GM23248 (cell line): ENCODE data around the gene TRIP12. TPM values are rescaled to one million over a fixed set of nuclear protein-coding genes. Genes with fewer than 3 reads are reported as not detected.
A peak's percentile ranks its signal among the peaks of the same experiment; 100 is the strongest.

Experiments used
- DNase-seq: peaks from one replicate; pipeline ENCODE4 v3.0.0-alpha.2; 2015
- H2AFZ ChIP-seq: fragments of 200-600 bp; sonication (generic); 2 replicates; pipeline ENCODE4 v1.6.1; 2016; ENCODE audit warnings: antibody characterized with exemption
- H3F3A ChIP-seq: fragments of 200-600 bp; sonication (generic); 2 replicates; pipeline ENCODE4 v1.6.1; 2016; ENCODE audit warnings: mild to moderate bottlenecking, antibody characterized with exemption, mixed run types; ENCODE audit not compliant: insufficient read depth
- H3K27ac ChIP-seq: fragments of 200-600 bp; sonication (generic); 2 replicates; pipeline ENCODE4 v1.5.1; 2016; ENCODE audit warnings: mild to moderate bottlenecking
- H3K27me3 ChIP-seq: fragments of 200-600 bp; sonication (generic); replicated peaks from 2 replicates; pipeline ENCODE4 v1.6.1; 2016; ENCODE audit warnings: mild to moderate bottlenecking; ENCODE audit not compliant: insufficient read depth
- H3K36me3 ChIP-seq: fragments of 200-600 bp; sonication (generic); 2 replicates; pipeline ENCODE4 v1.6.1; 2016; ENCODE audit warnings: low read depth, mild to moderate bottlenecking
- H3K4me1 ChIP-seq: fragments of 200-600 bp; sonication (generic); 2 replicates; pipeline ENCODE4 v1.6.1; 2016; ENCODE audit warnings: mild to moderate bottlenecking; ENCODE audit not compliant: insufficient read depth
- H3K4me2 ChIP-seq: fragments of 200-600 bp; sonication (generic); one replicate; pipeline ENCODE4 v1.6.1; 2016; ENCODE audit warnings: mild to moderate bottlenecking; ENCODE audit not compliant: unreplicated experiment
- H3K4me3 ChIP-seq: fragments of 200-600 bp; sonication (generic); 2 replicates; pipeline ENCODE4 v1.5.1; 2016; ENCODE audit warnings: mild to moderate bottlenecking
- H3K79me2 ChIP-seq: fragments of 200-600 bp; sonication (generic); 2 replicates; pipeline ENCODE4 v1.6.1; 2016; ENCODE audit warnings: mild to moderate bottlenecking; ENCODE audit not compliant: insufficient read depth
- H3K9ac ChIP-seq: fragments of 200-600 bp; sonication (generic); 2 replicates; pipeline ENCODE4 v1.6.1; 2016; ENCODE audit warnings: mild to moderate bottlenecking
- H3K9me2 ChIP-seq: fragments of 200-600 bp; sonication (generic); 2 replicates; pipeline ENCODE4 v1.6.1; 2016; ENCODE audit warnings: mixed run types, mild to moderate bottlenecking, moderate library complexity; ENCODE audit not compliant: insufficient read depth
- H3K9me3 ChIP-seq: fragments of 200-600 bp; sonication (generic); one replicate; pipeline ENCODE4 v1.6.1; 2017; ENCODE audit warnings: low read depth
- H4K20me1 ChIP-seq: fragments of 200-600 bp; sonication (generic); 2 replicates; pipeline ENCODE4 v1.6.0; 2016; ENCODE audit not compliant: insufficient read depth
- EZH2 ChIP-seq: fragments of 200-600 bp; sonication (generic); IDR thresholded peaks from 2 replicates; pipeline ENCODE4 v1.6.1; 2018; ENCODE audit warnings: antibody characterized with exemption, mild to moderate bottlenecking; ENCODE audit not compliant: insufficient read depth, poor library complexity, severe bottlenecking
- EZH2phosphoT487 ChIP-seq: fragments of 200-600 bp; sonication (generic); IDR thresholded peaks from 2 replicates; pipeline ENCODE4 v1.6.1; 2018; ENCODE audit warnings: antibody characterized with exemption, moderate library complexity, mild to moderate bottlenecking, low read depth; ENCODE audit not compliant: insufficient read depth
- WGBS, 2 experiments: methylation state at CpG; one replicate each; pipeline ENCODE4 v1.1.6; 2015 to 2017; ENCODE audit warnings: low lambda C conversion rate in 2 of 2, low coverage in 1 of 2; ENCODE audit errors: missing lambda C conversion rate in 2 of 2; 5-methylcytosine and 5-hydroxymethylcytosine counted together
- in situ Hi-C: fragments of 300-500 bp; cut with MboI; formaldehyde crosslinking; loops from 2 replicates; pipeline ENCODE4 v1.15.0; 2020
- polyA plus RNA-seq: library from polyadenylated mRNA; unstranded; fragments of >200 nt; fragmentation: Nextera tagmentation; extraction: Ambion mirVana; gene quantifications from 2 replicates; pipeline ENCODE4 v1.2.1, GENCODE V29; 2016
- total RNA-seq: library from RNA; depleted of rRNA; stranded (reverse); fragments of >200 nt; shearing (Covaris generic); gene quantifications from 2 replicates; pipeline ENCODE4 v1.2.3, GENCODE V29; 2014

TRIP12 gene
- total and polyA plus RNA-seq, 2 experiments from 2014 or later = 52.2 to 124 TPM

- H3F3A ChIP-seq = peaks cover 46% of the 10 kb centered on the region
- no peaks in the 10 kb centered on the region for H3K27me3 ChIP-seq
- H3K4me3 ChIP-seq = no peak overlapping the region
- DNase-seq = peak; percentile 36
- no peak overlapping the region for H2AFZ ChIP-seq
- H3K27ac ChIP-seq = peak overlapping the region; percentile 47
- peaks cover 29% of the 10 kb centered on the region for H3K79me2 ChIP-seq
- H3K4me1 ChIP-seq = peaks cover 17% of the 10 kb centered on the region
- H3K9me2 ChIP-seq = no peaks in the 10 kb centered on the region
- H3K4me2 ChIP-seq = no peak overlapping the region
- peaks cover 48% of the 10 kb centered on the region for H3K36me3 ChIP-seq
- TF ChIP-seq EZH2 (no peak), EZH2phosphoT487 (no peak)
- H3K9me3 ChIP-seq = no peaks in the 10 kb centered on the region
- 62 to 70% methylated on average over 2 of the region's 2 CpGs for WGBS, 2 experiments
- no peaks in the 10 kb centered on the region for H4K20me1 ChIP-seq
- in situ Hi-C loops = no loop called here
- H3K9ac ChIP-seq = no peak overlapping the region; the same call in 1 of the 2 replicates
Measured at GRCh38 chr2:229784791-229785190, 137.0 kb downstream of the TRIP12 start.

GRCh38 chr2:229783108-229783721 is 138.6 kb downstream of the TRIP12 start:
- peaks cover 40% of the 10 kb centered on the region; the same call in 1 of the 2 replicates for H3K36me3 ChIP-seq
- WGBS, 2 experiments = 98 to 99% methylated on average over 5 of the region's 5 CpGs

GRCh38 chr2:229780856-229781773 is 140.7 kb downstream of the TRIP12 start:
- Histone ChIP-seq H3K36me3 (peaks cover 48% of the 10 kb centered on the region), H3K9me2 (no peaks in the 10 kb centered on the region)

More at GRCh38 chr2:229783108-229783721, 138.6 kb downstream of the TRIP12 start:
- Histone ChIP-seq H3K9me3 (no peaks in the 10 kb centered on the region), H3K4me1 (peaks cover 17% of the 10 kb centered on the region), H3F3A (peaks cover 39% of the 10 kb centered on the region), H3K9ac (no peak overlapping the region), H3K9me2 (no peaks in the 10 kb centered on the region), H3K4me2 (no peak overlapping the region), H3K27me3 (no peaks in the 10 kb centered on the region), H2AFZ (no peak overlapping the region), H4K20me1 (no peaks in the 10 kb centered on the region), H3K79me2 (peaks cover 37% of the 10 kb centered on the region), H3K4me3 (no peak overlapping the region), H3K27ac (no peak overlapping the region)
- TF ChIP-seq EZH2phosphoT487 (no peak), EZH2 (no peak)
- no peak for DNase-seq
- in situ Hi-C loops = no loop called here

GRCh38 chr2:229779650-229780049 is 142.2 kb downstream of the TRIP12 start:
- H3K4me1 ChIP-seq = peaks cover 20% of the 10 kb centered on the region
- no peak overlapping the region for H3K4me2 ChIP-seq
- H3K9ac ChIP-seq = no peak overlapping the region
- WGBS, 2 experiments = 78 to 81% methylated on average over 3 of the region's 3 CpGs
- no peak for DNase-seq
- in situ Hi-C loops = no loop called here
- H3K79me2 ChIP-seq = peaks cover 47% of the 10 kb centered on the region
- H3K27ac ChIP-seq = no peak overlapping the region
- H3K36me3 ChIP-seq = peaks cover 49% of the 10 kb centered on the region
- no peaks in the 10 kb centered on the region for H3K9me3 ChIP-seq
- H2AFZ ChIP-seq = no peak overlapping the region
- H3F3A ChIP-seq = peaks cover 15% of the 10 kb centered on the region
- no peak overlapping the region for H3K4me3 ChIP-seq
- H3K9me2 ChIP-seq = no peaks in the 10 kb centered on the region
- no peaks in the 10 kb centered on the region for H4K20me1 ChIP-seq
- H3K27me3 ChIP-seq = no peaks in the 10 kb centered on the region
- TF ChIP-seq EZH2 (no peak), EZH2phosphoT487 (no peak)

More at GRCh38 chr2:229780856-229781773, 140.7 kb downstream of the TRIP12 start:
- Histone ChIP-seq H2AFZ (no peak overlapping the region), H3K9ac (0 out of 2 replicates have a peak overlapping the region, but pooled peaks have one; percentile 7), H3K9me3 (no peaks in the 10 kb centered on the region), H4K20me1 (no peaks in the 10 kb centered on the region), H3F3A (peaks cover 30% of the 10 kb centered on the region), H3K4me1 (peaks cover 17% of the 10 kb centered on the region), H3K4me3 (no peak overlapping the region), H3K27me3 (no peaks in the 10 kb centered on the region), H3K79me2 (peaks cover 47% of the 10 kb centered on the region), H3K27ac (no peak overlapping the region), H3K4me2 (no peak overlapping the region)
- TF ChIP-seq EZH2 (no peak), EZH2phosphoT487 (no peak)
- in situ Hi-C loops = no loop called here
- peak; percentile 56 for DNase-seq
